GM12864 (cell line): ENCODE measurements around the gene LGR6.
"Not testable (repeated sequence)": the region's sequence is repeated elsewhere in the genome, so short reads cannot be mapped to it uniquely, and the experiment has no call there.

Experiments
- DNase-seq: peaks from one replicate; pipeline ENCODE4 v3.0.0-alpha.2; 2011; ENCODE audit warnings: low read depth
- H3K4me3 ChIP-seq: 2 replicates; pipeline ENCODE4 v1.5.1; 2011; ENCODE audit warnings: mild to moderate bottlenecking, low read depth, low read length, control low read depth
- CTCF ChIP-seq: IDR thresholded peaks from 2 replicates; pipeline ENCODE4 v1.5.1; 2011; ENCODE audit warnings: low read depth, mild to moderate bottlenecking, moderate library complexity, low read length, control low read depth, inconsistent platforms; ENCODE audit errors: missing control alignments

Gene LGR6

GRCh38 chr1:202163281-202164270 lies 30.0 kb upstream of the LGR6 start:
- no peak for TF ChIP-seq CTCF
- H3K4me3 ChIP-seq: no peak overlapping the region
- no peak for DNase-seq

- no peak for TF ChIP-seq CTCF
- DNase-seq: no peak
- H3K4me3 ChIP-seq: no peak overlapping the region
Observed at GRCh38 chr1:202164271-202165037, 29.1 kb upstream of the LGR6 start.

GRCh38 chr1:202165267-202165941 lies 28.2 kb upstream of the LGR6 start:
- no peak for DNase-seq
- no peak for TF ChIP-seq CTCF
- no peak overlapping the region for H3K4me3 ChIP-seq

GRCh38 chr1:202165942-202166843 lies 27.4 kb upstream of the LGR6 start:
- DNase-seq: no peak
- H3K4me3 ChIP-seq: no peak overlapping the region

GRCh38 chr1:202167054-202167453 lies 26.5 kb upstream of the LGR6 start:
- H3K4me3 ChIP-seq, DNase-seq: not testable (repeated sequence)

More at GRCh38 chr1:202165942-202166843, 27.4 kb upstream of the LGR6 start:
- no peak for TF ChIP-seq CTCF

GRCh38 chr1:202167708-202168415 lies 25.7 kb upstream of the LGR6 start:
- no peak overlapping the region for H3K4me3 ChIP-seq
- no peak for TF ChIP-seq CTCF
- DNase-seq: no peak
